WERI-Rb-1 (cell line): Measurements from ENCODE around the gene KLHL9.
"Not testable (repeated sequence)": the region's sequence is repeated elsewhere in the genome, so short reads cannot be mapped to it uniquely, and the experiment has no call there.

Experiments used
- DNase-seq: peaks from one replicate; pipeline ENCODE4 v3.0.0-alpha.2; 2020
- H3K27ac ChIP-seq: fragments of 250-450 bp; sonication (Bioruptor Pico); 2 replicates; pipeline ENCODE4 v1.5.1; 2020; ENCODE audit warnings: mild to moderate bottlenecking, moderate library complexity
- H3K27me3 ChIP-seq: fragments of 250-450 bp; sonication (Bioruptor Pico); 2 replicates; pipeline ENCODE4 v1.5.1; 2021; ENCODE audit warnings: mild to moderate bottlenecking, low read depth, moderate library complexity; ENCODE audit not compliant: insufficient read depth, severe bottlenecking
- H3K36me3 ChIP-seq: fragments of 250-450 bp; sonication (Bioruptor Pico); 2 replicates; pipeline ENCODE4 v1.5.1; 2020; ENCODE audit warnings: mild to moderate bottlenecking, moderate library complexity
- H3K4me3 ChIP-seq: 2 replicates; pipeline ENCODE4 v1.5.1; 2011; ENCODE audit warnings: low read depth, mild to moderate bottlenecking, control low read depth, low read length
- H3K9me3 ChIP-seq: fragments of 250-450 bp; sonication (Bioruptor Pico); 2 replicates; pipeline ENCODE4 v1.5.1; 2021; ENCODE audit warnings: mild to moderate bottlenecking, moderate library complexity; ENCODE audit not compliant: severe bottlenecking
- TF ChIP-seq, protein P1 (sequence below): IDR thresholded peaks from 2 replicates; pipeline ENCODE4 v1.5.1; 2011; ENCODE audit warnings: low read depth, mild to moderate bottlenecking, control low read depth, inconsistent platforms, low read length

KLHL9 gene, protein sequence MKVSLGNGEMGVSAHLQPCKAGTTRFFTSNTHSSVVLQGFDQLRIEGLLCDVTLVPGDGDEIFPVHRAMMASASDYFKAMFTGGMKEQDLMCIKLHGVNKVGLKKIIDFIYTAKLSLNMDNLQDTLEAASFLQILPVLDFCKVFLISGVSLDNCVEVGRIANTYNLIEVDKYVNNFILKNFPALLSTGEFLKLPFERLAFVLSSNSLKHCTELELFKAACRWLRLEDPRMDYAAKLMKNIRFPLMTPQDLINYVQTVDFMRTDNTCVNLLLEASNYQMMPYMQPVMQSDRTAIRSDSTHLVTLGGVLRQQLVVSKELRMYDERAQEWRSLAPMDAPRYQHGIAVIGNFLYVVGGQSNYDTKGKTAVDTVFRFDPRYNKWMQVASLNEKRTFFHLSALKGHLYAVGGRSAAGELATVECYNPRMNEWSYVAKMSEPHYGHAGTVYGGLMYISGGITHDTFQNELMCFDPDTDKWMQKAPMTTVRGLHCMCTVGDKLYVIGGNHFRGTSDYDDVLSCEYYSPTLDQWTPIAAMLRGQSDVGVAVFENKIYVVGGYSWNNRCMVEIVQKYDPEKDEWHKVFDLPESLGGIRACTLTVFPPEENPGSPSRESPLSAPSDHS

DNA sequence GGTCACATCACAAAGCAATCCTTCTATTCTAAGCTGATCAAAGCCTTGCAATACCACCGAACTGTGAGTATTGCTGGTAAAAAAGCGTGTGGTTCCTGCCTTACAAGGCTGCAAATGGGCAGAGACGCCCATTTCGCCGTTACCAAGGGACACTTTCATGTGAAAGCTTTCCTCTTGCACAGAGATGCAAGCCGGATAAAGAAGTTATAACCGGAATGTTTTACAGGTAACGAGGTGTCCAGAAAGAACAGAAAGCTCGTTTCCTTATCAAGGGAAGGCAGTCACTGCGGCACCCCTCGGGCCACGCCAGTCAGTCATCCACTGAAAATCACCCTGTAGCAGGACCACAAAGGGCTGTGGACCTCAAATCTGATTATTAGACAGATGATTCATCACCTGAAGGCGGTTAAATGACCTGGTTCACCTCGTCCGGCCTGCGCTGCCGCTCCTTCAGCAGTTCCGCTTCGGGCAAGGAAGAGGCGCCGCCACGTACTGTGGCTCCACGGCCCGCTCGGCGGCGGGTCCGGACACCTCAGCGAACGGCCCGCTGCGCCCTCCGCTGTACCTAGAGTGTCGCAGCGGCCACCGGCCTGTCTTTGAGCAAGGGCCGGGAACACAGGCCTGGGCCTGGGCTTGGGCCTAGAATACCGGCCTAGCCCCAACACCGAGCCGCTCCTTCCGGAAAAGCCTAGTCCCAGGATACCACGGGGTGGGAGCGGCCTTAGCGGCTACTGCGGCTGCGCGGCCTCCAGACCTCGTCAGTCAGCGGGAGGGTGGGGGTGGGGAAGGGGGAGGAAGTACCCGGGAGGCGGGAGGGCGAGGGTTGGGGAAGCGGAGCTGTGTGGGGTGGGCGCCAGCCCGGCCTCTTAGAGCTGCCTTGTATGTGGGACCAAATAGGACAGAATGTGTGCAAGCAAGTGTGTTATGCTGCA is at the start of gene KLHL9:
Gene KLHL9 (minus strand): TSS at position 704 of the 932 bp plus-strand sequence. CDS start 545 bp downstream, at position 159.
- TF ChIP-seq, protein P1, sequence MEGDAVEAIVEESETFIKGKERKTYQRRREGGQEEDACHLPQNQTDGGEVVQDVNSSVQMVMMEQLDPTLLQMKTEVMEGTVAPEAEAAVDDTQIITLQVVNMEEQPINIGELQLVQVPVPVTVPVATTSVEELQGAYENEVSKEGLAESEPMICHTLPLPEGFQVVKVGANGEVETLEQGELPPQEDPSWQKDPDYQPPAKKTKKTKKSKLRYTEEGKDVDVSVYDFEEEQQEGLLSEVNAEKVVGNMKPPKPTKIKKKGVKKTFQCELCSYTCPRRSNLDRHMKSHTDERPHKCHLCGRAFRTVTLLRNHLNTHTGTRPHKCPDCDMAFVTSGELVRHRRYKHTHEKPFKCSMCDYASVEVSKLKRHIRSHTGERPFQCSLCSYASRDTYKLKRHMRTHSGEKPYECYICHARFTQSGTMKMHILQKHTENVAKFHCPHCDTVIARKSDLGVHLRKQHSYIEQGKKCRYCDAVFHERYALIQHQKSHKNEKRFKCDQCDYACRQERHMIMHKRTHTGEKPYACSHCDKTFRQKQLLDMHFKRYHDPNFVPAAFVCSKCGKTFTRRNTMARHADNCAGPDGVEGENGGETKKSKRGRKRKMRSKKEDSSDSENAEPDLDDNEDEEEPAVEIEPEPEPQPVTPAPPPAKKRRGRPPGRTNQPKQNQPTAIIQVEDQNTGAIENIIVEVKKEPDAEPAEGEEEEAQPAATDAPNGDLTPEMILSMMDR: no peak
- H3K9me3 ChIP-seq: no peaks in the 10 kb centered on the region
- peak within 1 kb of the TSS; percentile 86 for H3K4me3 ChIP-seq
- H3K27ac ChIP-seq: peak within 1 kb of the TSS; percentile 91
- H3K36me3 ChIP-seq: peaks cover 22% of the 10 kb centered on the region
- peak; percentile 93 for DNase-seq
- H3K27me3 ChIP-seq: no peaks in the 10 kb centered on the region

DNA sequence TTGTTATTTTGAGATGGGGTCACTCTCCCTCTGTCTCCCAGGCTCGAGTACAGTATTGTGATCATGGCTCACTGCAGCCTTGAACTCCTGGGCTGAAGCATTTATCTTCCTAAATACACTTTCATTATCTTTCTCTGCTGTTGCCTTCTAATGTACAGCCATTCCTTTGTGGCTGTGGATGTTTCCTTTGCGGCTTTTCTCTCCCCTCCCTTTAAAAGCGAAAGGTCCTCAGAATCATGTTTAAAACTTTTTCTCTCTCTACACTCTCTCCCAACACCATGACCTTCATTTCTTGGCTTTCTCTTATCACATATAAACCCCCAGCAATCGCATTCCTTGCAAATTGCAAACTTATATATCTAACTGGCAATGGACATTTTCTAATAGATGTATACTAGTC is 48.4 kb upstream of the KLHL9 start:
- Histone ChIP-seq H3K4me3 (no peak overlapping the region), H3K27me3 (peaks cover 16% of the 10 kb centered on the region), H3K36me3 (no peaks in the 10 kb centered on the region), H3K9me3 (no peaks in the 10 kb centered on the region), H3K27ac (no peak overlapping the region)
- DNase-seq: no peak
- TF ChIP-seq, protein P1: no peak

DNA sequence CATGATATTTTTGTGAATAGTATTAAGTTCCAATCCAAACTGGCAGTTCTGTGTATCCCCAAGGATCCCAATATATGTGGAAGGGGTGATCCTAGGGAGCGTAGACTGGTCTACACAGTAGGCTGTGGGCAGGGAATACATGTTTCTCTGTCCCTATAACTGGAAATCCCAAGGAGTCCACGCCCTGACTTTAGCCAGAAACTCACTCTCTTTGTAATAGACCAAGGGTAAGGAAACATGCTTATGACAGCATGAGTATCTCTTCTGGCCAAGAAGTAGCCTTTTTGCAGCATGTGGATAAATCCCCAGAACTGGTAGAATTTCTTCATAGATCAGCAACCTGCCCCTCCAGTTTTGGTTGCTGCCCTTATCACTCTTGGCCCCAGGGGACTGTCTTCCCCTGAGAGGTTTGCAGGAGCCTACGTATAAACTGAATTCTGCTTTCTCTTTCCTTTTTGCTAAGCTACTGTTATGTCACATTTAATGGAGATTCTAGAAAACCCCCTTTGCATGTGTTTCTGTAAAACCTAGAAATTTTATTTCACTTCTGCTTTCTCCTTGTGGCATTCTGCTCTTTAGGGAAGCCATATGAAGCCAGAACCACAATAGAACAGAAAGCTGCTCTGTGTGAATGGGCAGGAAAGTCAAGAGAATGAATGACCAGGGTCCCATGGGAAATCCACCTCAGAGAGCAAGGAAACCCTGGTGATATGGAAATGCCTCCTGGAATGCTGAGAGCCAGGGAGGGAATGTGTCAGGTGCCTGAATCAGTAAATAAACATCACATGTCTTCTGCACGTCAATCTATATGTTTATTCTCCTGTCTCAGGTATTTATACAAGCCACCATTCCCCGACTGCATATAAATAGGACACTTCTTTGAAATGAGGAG is 46.5 kb upstream of the KLHL9 start:
- DNase-seq: no peak
- H3K36me3 ChIP-seq: no peaks in the 10 kb centered on the region
- no peak overlapping the region for H3K27ac ChIP-seq
- no peaks in the 10 kb centered on the region for H3K9me3 ChIP-seq
- H3K4me3 ChIP-seq: no peak overlapping the region
- TF ChIP-seq, protein P1: no peak
- H3K27me3 ChIP-seq: peaks cover 16% of the 10 kb centered on the region

DNA sequence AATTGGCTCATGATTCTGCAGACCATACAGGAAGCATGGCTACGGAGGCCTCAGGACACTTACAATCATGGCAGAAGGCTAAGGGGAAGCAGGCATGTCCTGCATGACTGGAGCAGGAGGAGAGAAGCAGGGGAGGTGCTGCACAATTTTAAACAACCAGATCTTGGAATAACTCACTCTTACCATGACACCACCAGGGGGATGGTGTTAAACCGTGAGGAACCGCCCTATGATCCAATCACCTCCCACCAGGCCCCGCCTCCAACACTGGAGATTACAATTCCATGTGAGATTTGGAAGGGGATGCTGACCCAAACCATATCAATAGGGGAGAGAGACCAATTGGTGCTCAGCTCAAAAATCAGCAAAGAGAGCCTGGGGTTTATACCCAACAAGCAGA is 36.3 kb upstream of the KLHL9 start:
- not testable (repeated sequence) for DNase-seq, H3K4me3 ChIP-seq, H3K27me3 ChIP-seq

DNA sequence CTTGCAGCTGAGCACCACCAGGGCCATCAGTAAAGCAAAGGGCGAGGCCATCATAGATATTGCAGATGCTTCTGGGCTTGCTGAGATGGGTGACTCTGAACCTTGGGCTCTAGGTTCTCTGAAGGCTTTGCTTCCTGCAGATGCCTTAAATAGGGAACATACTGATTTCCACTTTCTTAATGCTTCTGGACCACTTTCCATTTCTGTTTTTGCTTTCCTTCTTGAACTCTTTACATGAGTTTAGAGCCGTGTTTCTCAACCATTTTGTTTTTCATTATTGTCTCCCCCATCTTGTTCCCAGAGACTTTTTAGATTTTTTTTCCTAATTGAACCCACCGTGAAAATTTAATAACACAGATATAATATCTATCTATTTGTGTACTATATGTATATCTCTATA is 32.8 kb upstream of the KLHL9 start, which contains the start of gene IFNA13:
Gene IFNA13 (minus strand): TSS at position 101 of the 400 bp plus-strand sequence. CDS start 47 bp downstream, at position 54.
- DNase-seq: no peak
- Histone ChIP-seq H3K36me3 (no peaks in the 10 kb centered on the region), H3K27ac (no peak within 1 kb of the TSS), H3K27me3 (peaks cover 13% of the 10 kb centered on the region), H3K4me3 (no peak within 1 kb of the TSS), H3K9me3 (no peaks in the 10 kb centered on the region)
- TF ChIP-seq, protein P1: no peak

More for the DNA sequence above, 36.3 kb upstream of the KLHL9 start:
- H3K9me3 ChIP-seq, H3K27ac ChIP-seq, H3K36me3 ChIP-seq: not testable (repeated sequence)

DNA sequence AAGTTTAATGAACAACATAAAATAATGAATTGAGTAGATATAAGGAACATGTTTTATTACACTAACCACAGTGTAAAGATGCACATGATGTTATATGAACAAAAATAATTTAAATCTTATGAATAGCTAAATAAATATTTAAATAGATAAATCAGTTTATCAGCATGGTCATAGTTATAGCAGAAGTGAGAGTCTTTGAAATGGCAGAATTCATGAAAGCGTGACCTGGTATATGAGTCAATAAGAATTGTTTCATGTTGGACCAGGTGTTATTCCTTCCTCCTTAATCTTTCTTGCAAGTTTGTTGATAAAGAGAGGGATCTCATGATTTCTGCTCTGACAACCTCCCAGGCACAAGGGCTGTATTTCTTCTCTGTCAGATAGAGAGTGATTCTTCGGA is 32.0 kb upstream of the KLHL9 start:
- H3K27ac ChIP-seq, H3K36me3 ChIP-seq, H3K4me3 ChIP-seq, H3K9me3 ChIP-seq, DNase-seq: not testable (repeated sequence)
- peaks cover 18% of the 10 kb centered on the region for H3K27me3 ChIP-seq
